Islet of Langerhans (tissue), 1 donor: Measurements from ENCODE around the gene HOMEZ.

ENCODE experiments used
- FAIRE-seq: peaks from one replicate; lab custom pipeline; 2011; peaks lifted over from hg19 to GRCh38; lab: Jason Lieb, UNC

HOMEZ gene

DNA sequence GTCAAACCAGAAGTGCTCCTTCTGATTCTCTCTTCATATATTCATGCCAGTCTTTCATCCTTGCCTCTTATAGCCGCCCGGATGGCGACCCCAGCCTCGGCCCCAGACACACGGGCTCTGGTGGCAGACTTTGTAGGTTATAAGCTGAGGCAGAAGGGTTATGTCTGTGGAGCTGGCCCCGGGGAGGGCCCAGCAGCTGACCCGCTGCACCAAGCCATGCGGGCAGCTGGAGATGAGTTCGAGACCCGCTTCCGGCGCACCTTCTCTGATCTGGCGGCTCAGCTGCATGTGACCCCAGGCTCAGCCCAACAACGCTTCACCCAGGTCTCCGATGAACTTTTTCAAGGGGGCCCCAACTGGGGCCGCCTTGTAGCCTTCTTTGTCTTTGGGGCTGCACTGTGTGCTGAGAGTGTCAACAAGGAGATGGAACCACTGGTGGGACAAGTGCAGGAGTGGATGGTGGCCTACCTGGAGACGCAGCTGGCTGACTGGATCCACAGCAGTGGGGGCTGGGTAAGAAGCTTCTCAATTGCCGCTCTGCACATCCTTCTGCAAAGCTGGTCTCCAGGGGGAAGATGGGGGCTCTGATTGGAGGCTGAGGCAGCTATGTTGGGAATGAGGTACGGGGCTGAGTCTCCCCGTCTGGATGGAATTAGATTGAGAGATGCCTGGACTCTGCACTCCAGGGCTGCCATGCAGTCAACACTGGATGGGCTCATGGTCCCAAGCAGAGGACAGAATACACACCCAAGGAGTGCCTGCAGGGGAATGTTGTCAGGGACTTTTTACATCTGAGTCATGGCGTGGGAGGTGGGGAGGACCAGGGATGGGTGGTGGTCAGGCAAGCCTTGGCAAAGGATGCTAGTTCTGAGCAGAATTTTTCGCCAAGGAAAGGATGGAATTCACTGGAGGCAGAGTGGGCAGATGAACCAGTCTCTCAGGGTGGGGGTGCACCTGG, 22.0 kb upstream of the HOMEZ start:
- no peak for FAIRE-seq

DNA sequence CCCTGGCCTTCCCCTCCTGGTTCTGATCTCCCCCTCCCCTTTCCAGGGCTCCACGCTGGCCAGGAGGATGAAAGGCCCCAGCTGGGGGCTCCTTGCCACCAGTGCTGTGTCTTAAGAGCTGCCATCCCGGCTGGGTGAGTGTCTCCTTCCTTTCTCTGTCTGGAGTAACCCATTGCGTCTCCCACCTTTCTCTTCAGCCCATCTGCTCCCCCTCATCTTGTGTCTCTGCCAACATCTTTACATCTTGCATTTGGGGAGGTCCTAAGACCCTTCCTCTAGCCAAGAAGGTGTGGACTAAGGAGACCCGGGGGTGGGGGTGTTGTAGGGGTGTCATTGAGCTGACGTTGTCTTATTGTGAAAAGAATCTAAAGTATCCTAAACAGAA, 21.2 kb upstream of the HOMEZ start:
- no peak for FAIRE-seq

DNA sequence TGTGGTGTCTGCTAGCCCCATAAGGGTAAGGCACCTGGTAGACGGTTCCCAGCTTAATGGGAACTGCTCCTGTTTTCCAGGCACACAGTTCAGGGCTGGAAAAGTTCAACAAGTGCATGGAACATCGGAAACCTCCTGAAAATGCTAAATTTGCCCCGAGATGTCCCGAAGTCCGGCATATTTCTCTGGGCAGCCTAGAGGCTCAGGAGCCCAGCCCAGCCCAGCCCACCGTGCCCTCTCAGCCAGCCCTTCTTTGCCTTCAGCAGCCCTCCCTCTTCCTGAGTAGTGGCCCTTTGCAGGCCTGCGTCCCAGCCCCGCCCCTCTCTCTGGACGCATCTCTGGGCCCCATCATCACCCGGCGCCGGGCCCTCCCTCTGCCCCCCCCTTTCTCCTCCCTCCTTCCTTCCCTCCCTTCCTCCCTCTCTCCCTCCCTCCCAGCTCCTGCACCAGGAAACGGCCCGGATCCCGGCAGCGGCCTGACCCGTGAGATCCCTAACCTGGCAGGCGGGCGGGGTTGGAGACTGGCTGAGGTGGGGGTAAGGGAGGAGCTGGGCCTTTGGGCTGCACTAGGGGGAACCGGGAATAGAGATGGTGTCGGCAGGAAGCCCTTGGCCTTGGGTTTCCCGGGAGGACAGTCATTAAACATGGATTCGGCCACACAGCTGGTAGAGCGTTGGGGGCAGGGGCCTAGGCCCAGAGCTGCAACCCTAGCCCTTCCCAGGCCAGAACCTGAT, 20.6 kb upstream of the HOMEZ start, which contains the start of gene BCL2L2:
TSS of gene BCL2L2 (plus strand) at position 422 of the 734 bp plus-strand sequence. CDS start 935 bp downstream, outside the sequence.
- no peak for FAIRE-seq

DNA sequence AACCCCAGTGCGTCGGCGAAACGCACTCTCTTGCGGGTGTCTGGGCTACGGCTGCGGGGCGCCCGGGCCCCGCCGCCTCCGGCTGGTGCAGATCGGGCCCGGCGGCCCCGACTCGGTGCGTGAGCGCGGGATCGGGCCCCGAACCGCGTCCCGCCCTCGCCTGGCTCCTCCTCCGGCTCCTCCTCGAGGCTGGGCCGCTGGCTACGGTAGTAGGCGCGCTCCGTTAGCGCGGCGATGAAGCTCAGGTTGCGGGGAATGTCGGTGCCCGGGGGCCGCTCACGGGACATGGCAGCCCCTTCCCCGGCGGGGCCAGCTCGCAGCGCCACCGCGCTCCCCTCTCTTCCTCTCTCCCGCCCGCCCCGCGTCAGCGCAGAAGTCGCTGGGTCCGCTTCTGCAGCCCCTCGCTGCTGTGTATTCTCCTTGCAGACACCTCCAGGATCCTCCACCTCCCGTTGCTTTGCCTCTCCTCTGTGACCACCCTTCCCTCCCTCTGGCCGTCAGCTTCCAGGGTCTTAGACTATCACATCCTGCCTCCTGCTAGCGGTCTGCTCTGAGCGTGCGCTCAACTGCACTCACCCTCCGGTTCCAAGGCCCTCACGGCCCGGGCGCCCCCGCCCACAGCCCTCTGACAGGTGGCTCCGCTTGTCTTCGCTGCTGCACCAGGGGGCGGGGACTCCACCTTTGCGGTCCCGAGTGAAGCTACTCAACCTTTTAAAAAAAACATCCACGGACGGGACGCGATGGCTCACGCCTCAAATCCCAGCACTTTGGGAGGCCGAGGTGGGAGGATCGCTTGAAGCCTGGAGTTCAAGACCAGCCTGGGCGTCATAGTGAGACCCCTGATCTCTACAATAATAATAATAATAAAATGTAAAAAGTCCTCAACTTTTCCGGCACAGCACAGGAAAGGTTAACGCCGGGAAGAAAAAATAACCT, 16.6 kb upstream of the HOMEZ start, which contains the start of gene PPP1R3E:
TSS of gene PPP1R3E (minus strand) at position 570 of the 936 bp plus-strand sequence. CDS start at position 287, 283 bp downstream.
- no peak for FAIRE-seq

DNA sequence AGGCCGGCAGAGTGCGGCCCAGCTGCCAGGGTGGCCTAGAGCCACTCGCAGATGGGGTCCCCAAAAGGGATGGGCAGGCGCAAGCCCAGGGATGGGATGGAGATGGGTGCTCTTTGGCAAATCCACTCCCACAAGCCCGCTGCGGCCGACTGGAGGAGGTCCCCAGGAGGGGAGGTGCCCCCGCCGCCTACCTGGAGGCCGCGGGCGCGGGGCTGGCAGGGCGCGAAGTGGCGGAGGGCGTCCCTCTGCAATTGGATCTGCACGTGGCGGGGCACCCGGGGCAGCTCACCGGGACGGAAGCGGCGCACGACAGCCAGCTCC, 16.0 kb upstream of the HOMEZ start:
- no peak for FAIRE-seq

DNA sequence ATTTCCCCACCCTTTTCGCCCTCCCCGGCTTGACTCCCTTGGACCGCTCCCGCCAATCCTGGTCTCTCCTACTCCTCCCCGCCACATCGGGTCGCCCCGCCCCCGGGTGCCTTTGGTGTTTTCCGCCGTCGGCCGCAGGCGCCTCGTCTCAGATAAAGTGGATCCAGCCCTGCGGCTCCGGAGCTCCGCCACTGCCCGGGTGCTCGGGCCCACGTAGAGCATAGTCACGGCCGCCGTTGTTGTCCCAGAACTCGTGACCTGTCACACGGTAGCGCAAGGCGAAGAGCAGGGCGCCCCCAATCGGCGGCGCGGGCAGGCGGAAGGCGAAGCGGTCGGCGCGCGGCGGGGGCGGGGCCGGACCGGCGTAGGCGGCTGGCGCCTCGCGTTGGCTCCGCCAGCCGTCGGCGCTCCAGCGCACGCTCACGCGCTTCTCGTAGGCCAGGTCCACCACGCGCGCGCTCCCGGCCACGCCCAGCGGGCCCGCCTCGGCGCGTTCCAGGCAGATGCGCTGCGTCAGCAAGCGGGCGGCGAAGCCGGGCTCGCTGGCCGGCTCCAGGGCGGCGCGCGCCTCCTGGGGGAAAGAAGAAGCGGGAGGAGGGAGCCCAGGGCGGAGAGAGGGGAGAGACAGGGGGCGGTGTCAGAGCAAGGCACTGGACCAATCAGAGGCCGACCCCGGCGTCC, 15.5 kb upstream of the HOMEZ start:
- FAIRE-seq: no peak

DNA sequence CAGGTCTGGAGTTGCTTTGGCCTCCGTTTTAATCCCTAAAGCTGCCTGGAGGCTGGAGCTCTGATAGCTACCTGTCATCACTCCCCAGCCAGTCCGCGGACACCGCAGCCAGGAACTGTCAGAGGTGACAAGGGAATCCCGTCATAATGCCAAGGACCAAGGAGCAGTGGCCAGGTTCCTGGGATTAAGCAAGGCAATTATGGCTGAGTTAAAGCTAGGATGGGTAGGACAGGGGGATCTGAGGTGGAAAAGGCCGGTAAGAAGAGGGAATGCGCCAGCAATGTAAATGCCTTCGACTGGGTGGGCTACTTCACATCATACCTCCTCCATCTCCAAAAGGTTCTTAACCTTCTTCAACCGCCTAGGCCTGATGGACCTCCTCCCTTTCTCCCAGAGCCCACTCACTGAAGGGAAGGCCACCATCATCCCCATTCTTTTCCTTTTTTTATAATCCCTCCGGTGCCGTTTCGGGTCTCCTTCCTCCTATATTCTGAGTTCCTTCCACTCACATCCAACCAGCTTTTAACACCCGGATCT, 14.8 kb upstream of the HOMEZ start:
- FAIRE-seq: no peak

DNA sequence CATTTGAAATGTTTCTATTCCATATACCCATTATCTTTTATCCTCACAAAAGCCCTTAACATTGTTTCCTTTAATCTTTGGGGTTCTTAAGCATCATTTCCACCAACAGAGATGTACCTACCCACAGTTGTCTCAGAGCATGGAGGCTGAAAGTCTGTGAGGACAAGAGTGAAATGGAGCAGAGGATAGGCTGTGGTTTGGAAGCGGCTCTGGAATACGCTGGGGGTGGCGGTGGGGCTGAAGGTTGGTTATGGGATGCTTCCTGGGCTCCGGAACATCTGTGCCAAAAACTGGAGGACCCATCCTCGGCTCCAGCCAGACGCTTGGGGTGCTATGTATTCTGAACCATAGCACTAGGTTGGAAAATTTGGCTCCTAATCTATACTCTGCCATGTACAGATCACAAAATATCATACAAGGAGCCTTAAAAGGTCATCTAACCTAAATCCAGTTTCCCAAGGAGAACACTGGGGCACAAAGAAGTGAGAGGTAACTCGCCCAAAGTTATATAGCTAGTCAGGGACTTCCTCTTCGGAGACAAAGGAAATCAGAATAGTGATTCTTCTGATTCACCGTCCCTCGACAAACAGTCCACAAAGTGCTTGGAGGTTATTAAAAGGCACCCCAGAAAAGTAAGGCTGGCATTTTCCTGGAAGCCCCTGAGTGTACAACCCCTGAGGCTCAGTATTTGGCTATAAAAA, 14.2 kb upstream of the HOMEZ start:
- no peak for FAIRE-seq

DNA sequence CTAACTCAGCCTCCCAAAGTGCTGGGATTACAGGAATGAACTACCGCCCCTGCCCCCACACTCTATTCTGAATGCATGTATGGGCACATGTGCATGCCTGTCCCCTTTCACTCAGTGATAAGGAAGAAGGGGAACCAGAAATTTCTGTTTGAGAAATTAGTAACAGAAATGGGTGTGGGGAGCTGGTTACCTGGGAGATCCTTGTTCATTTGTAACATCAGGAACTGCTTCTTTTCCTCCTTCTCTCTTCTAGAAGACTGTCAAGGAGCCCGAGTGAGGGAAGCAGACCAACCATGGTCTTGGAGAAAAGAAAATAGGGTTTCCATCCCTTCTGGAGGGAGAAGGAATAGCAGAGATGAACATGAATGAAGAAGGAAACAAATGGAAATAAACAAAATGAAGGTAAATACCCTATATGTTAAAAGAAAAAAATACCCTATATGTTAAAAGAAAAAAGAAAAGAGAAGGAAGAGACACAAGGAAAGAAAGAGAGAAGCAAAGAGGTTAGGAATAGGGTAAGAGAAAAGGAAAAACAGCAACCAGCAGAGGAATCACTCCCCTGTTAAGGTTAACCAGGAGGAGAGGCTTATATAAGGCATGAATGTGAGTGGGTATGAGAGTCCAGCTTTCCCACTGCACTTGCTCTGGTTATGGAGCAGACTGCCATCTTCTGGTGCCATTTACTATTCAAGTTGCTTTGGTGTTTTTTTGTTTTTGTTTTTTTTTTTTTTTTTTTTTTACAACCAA, 13.5 kb upstream of the HOMEZ start:
- no peak for FAIRE-seq

DNA sequence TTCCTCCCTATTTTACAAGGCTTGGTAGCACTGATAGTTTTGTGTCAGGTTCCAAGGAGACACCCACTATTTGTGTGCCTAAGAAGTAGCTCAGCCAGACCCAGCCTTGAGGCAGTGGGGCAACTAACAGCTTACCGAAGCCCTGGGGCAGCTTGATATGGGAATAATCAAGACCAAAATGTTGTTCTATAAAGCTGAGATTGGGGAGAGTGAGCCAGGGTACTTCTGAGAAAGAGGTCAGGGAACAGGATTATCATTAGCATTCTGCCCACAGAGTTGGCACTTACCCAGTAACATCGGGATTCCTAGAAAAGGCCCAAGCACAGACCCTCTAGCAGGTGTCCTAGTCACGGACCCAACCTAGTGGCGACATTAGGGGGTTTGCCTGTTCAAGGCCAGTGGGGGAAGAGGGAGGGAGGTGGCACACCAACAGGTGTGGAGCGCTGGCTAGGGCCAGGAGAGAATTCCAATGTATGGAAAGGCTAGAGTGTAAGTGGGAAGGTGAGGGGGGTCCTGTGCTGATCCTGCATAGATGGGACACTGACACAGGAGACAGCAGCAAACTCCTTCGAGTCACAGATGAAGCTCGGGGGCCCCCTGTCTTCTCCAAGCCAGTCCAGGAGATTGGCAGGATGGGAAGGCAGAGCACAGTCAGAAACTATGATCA, 11.8 kb upstream of the HOMEZ start:
- no peak for FAIRE-seq

DNA sequence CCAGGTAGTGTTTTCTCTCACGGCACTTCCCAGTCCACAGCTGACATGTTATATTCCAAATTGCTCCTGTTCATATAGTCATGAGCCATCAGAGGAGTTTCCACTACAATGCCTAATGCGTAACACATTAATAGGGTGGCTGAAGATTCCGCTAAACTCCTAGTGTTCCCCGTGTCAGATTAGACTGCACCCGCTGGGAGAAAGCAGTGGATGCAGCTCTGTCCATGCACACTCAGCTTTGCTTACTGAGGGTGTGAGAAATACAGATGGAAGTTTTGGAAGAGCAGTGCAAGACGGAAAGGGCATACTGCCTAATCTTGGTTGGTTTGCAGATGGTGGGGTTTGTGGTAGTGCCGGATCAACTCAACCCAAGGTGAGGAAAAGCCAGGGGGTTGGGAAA, 11.2 kb upstream of the HOMEZ start:
- FAIRE-seq: no peak

DNA sequence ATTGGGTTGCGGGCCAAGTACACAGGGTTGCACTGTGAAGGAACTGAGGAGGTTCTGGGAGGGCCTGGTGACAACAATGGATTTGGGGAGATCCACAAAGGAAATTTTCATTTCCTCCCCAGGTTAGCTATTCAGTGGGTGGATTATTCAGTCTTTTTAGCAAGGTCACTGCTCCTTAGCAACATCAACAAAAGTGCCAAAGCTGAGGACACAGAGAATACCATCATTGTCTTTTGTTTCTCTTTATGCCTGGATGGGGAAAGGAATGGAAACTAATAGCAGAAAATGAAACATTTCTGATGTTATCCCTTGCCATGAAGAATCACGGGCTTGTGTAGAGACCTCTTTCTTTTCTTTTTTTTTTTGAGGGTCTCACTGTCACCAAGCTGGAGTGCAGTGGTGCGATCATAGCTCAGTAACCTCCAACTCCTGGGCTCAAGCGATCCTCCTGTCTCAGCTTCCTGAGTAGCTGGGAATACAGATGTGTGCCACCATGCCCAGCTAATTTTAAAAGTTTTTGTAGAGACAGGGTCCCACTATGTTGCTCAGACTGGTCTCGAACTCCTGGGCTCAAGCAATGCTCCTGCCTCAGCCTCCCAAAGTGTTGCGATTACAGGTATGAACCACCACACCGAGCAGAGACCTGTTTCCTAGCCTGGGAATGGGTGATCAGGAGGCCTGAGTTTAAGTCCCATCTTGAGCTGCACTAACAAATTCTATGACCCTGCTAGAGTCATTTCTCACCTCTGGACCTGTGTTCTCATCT, 10.3 kb upstream of the HOMEZ start:
- no peak for FAIRE-seq

DNA sequence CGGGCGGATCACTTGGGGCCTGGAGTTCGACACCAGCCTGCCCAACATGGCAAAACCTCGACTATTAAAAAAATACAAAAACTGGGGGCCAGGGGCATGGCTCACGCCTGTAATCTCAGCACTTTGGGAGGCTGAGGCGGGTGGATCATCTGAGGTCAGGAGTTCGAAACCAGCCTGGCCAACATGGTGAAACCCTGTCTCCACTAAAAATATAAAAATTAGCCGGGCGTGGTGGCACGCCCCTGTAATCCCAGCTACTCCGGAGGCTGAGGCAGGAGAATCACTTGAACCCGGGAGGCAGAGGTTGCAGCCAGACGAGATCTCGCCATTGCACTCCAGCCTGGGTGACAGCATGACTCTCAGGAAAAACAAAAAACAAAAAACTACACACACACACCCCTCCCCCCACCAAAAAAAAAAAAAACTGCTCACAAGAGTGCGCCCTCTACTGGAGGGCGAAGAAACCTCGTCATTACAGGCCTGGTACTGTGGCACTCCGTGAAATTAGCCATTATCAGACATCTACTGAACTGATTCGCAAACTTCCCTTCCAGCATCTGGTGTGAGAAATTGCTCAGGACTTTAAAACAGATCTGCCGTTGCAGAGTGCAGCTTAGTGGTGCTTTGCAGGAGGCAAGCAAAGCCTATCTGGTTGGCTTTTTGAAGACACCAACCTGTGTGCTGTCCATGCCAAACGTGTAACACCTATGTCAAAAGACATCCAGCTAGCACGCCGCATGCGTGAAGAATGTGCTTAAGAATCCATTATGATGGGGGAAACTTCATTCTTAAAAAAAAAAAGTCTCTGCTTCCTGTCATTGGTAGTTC, 9.0 kb upstream of the HOMEZ start:
- no peak for FAIRE-seq

DNA sequence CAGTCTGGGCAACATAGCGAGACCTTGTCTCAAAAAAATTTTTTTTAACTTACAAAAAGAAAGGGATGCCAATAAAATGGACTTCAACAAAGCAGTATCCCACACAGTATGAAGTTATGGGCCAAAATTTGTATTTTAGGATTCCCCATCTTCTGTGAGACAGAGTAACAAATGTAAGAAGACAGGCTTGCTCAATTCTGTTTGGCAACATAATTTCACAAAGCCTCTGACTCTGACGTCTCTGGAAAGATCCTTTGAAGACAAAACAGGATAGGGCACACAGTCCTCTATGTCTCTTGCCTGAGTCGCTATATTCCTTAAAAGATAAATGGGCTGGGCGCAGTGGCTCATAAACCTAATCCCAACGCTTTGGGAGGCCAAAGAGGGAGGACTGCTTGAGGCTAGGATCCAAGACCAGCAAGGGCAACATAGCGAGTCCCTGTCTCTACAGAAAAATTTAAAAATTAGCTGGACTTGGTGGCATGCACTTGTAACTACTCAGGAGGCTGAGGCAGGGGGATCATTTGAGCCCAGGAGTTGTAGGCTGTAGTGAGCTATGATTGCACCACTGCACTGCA, 1.1 kb upstream of the HOMEZ start:
- no peak for FAIRE-seq

DNA sequence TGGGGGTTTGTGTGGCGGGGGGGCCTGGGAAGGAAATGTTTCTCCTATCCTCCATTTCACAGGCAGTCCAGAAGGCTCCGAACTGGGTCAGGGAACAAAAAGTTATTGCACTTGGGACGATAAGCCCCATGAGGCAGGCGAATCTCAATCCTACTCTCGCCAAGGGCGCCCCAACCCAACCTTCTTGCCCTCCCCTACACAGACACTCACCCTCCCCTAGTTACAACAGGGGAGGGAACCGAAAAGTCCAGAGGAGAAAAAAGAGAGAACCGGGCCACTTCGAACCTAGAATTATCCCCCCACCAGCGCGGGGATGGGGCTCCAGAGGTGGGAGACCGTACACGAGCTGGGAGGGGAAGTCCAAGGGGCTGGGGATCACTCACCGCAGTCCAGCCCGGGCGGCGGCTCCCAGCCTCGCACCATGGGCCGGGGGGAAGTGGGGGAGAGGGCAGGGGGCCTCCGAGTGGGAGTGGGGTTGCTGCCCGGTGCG, 357 bp downstream of the HOMEZ start:
- FAIRE-seq: no peak

DNA sequence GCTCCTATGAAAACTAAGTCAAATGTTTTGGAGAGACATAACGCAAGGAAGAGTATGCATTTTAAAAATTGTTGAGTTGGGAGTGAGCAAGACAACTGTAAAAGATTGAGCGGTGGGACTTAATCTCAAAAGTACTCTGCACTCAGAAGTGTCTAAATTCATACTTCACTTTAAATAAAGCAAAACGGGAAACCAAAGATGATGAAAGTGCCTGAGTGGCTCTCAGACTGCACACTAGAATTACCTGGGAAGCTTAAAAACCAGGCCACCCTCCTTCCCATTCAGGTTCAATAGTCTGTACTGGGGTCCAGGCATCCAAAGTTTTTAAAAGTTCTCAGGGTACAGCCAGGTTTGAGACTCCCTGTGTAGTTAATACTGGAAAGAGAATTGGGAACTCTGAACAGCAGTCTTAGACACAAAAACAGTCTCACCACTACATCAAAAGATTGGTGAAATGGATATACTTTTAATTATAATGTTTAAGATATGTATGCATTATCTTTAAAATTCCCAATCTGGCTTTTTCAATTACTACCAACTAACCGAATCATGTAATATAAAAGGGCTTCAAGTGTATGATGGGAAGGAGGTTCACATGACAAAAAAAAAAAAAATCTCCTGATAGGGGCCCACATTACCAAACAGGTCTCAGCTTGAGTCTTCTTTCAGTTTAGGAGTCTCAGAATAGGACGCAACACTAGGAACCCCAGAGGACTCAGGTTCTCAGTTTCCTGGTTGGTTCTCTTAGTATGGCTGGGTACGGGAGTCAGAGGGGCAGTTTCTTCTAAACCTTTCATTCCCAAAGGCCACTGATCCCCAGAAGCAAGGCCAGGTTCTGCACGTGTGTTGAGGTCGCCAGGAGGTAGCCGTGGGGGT, 1.0 kb downstream of the HOMEZ start:
- no peak for FAIRE-seq
